ENCODE measurements around the gene KRTAP12-1. TPM values are rescaled to one million over a fixed set of nuclear protein-coding genes. Genes with fewer than 3 reads are reported as not detected.

KRTAP12-1 gene
- total and polyA plus RNA-seq, 2 donors (not counting 3 experiments of a cell fraction or from before 2014, with no cell fraction given), result not detected

- Histone ChIP-seq H2AFZ (ENCODE audit: low read depth, low read length) (no peak overlapping the region), H3K9me1 (replicated peaks; ENCODE audit: control insufficient read depth, extremely low read depth, insufficient read depth, low read length) (no peaks in the 10 kb centered on the region), H3K36me3 (ENCODE audit: control insufficient read depth in 2 of 2, extremely low read depth in 1 of 2, insufficient read depth in 2 of 2, low read length in 2 of 2) (no peaks in the 10 kb centered on the region), H3K9me3 (replicated peaks; ENCODE audit: control insufficient read depth, insufficient read depth, low read length) (no peaks in the 10 kb centered on the region), H3K4me1 (ENCODE audit: control insufficient read depth, extremely low read depth, insufficient read depth, low read length) (peaks cover 1% of the 10 kb centered on the region), H3K79me2 (ENCODE audit: control insufficient read depth, insufficient read depth, low read length) (no peaks in the 10 kb centered on the region), H3K4me2 (ENCODE audit: insufficient read depth, low read length) (no peak overlapping the region), H3K9ac (replicated peaks; ENCODE audit: extremely low read depth, insufficient read depth, low read length) (no peak overlapping the region), H3K27ac (ENCODE audit: insufficient read depth, low read depth, low read length) (no peak overlapping the region), H4K20me1 (replicated peaks; ENCODE audit: control insufficient read depth, extremely low read depth, insufficient read depth, low read length) (no peaks in the 10 kb centered on the region), H3K4me3 (replicated peaks in 1 of 3; ENCODE audit: insufficient read depth in 1 of 3, low read depth in 1 of 3, low read length in 3 of 3) (no peak overlapping the region), H3K27me3 (ENCODE audit: control insufficient read depth in 2 of 2, insufficient read depth in 2 of 2, low read length in 2 of 2) (peaks cover 58 to 89% of the 10 kb centered on the region in 2 experiments)
- ChIA-PET POLR2A (no interaction called here), CTCF (no interaction called here)
- FAIRE-seq (no peak), DNase-seq (ENCODE audit: low read depth, low spot score) (no peak)
- BruUV-seq (replicated peaks), result no TSS peak
- intact Hi-C loops (cut with micrococcal nuclease), result no loop called here
- dilution Hi-C loops (cut with MboI; ENCODE audit: extremely low pct_ligation_motif_present, low sequenced_read_pairs), result no loop called here
- TF ChIP-seq MYC (IDR thresholded peaks at IDR 0.05; ENCODE audit: low read depth, low read length) (no peak), EZH2 (IDR thresholded peaks at IDR 0.05; ENCODE audit: borderline replicate concordance, low read depth, low read length, severe bottlenecking) (no peak), MAX (IDR thresholded peaks at IDR 0.05; ENCODE audit: insufficient read depth, insufficient read length) (no peak), FOS (IDR thresholded peaks at IDR 0.05; ENCODE audit: borderline replicate concordance, insufficient read depth, low read length) (no peak), GATA2 (IDR thresholded peaks at IDR 0.05; ENCODE audit: insufficient read depth, insufficient read length, low read depth, low read length) (no peak), POLR2AphosphoS5 (IDR thresholded peaks at IDR 0.05; ENCODE audit: insufficient read depth, low read depth, low read length) (no peak), POLR2A (IDR thresholded peaks at IDR 0.05; ENCODE audit: low read depth, low read length) (no peak), JUN (IDR thresholded peaks at IDR 0.05; ENCODE audit: borderline replicate concordance, insufficient read depth, insufficient read length, low read depth) (no peak), CTCF (IDR thresholded peaks at IDR 0.05; ENCODE audit: extremely low read depth in 1 of 2, insufficient read depth in 1 of 2, low read depth in 1 of 2, low read length in 2 of 2) (no peak)
Observed at GRCh38 chr21:44714905-44715304, 32.9 kb upstream of the KRTAP12-1 start.
